H9 (cell line): Measurements from ENCODE around the gene VIPR2. TPM values are rescaled to one million over a fixed set of nuclear protein-coding genes. Genes with fewer than 3 reads are reported as not detected.

Experiments
- DNase-seq: peaks from one replicate; pipeline ENCODE4 v3.0.0-alpha.2; 2017
- H2AFZ ChIP-seq: one replicate; pipeline ENCODE4 v1.6.1; 2013; ENCODE audit warnings: mild to moderate bottlenecking, low read length, control low read depth, moderate library complexity
- H2AK5ac ChIP-seq: 2 replicates; pipeline ENCODE4 v1.6.1; 2013; ENCODE audit warnings: low read length, control low read depth, mixed read lengths; ENCODE audit not compliant: insufficient read length
- H2BK120ac ChIP-seq: one replicate; pipeline ENCODE4 v1.6.1; 2013; ENCODE audit warnings: low read depth, mild to moderate bottlenecking, low read length, control low read depth, inconsistent platforms; ENCODE audit not compliant: poor library complexity, severe bottlenecking
- H2BK12ac ChIP-seq: 2 replicates; pipeline ENCODE4 v1.6.1; 2013; ENCODE audit warnings: low read length, control low read depth, mixed read lengths, low read depth; ENCODE audit not compliant: insufficient read length
- H2BK15ac ChIP-seq: 2 replicates; pipeline ENCODE4 v1.6.1; 2013; ENCODE audit warnings: low read depth, low read length, control low read depth
- H2BK20ac ChIP-seq: one replicate; pipeline ENCODE4 v1.6.1; 2013; ENCODE audit warnings: low read depth, mild to moderate bottlenecking, low read length, control low read depth, inconsistent platforms; ENCODE audit not compliant: poor library complexity, severe bottlenecking
- H2BK5ac ChIP-seq: 2 replicates; pipeline ENCODE4 v1.6.1; 2013; ENCODE audit warnings: low read length, control low read depth, mixed read lengths; ENCODE audit not compliant: insufficient read length
- H3K14ac ChIP-seq: 2 replicates; pipeline ENCODE4 v1.6.1; 2013; ENCODE audit warnings: low read length, control low read depth; ENCODE audit not compliant: insufficient read depth
- H3K18ac ChIP-seq: 2 replicates; pipeline ENCODE4 v1.6.1; 2013; ENCODE audit warnings: low read depth, mild to moderate bottlenecking, mixed read lengths, low read length, control low read depth; ENCODE audit not compliant: insufficient read length
- H3K23ac ChIP-seq: 2 replicates; pipeline ENCODE4 v1.6.1; 2013; ENCODE audit warnings: low read length, control low read depth, mixed read lengths, low read depth; ENCODE audit not compliant: insufficient read length
- H3K23me2 ChIP-seq: 2 replicates; pipeline ENCODE4 v1.6.1; 2013; ENCODE audit warnings: low read depth, mild to moderate bottlenecking, mixed read lengths, low read length, control low read depth; ENCODE audit not compliant: insufficient read length, poor library complexity, severe bottlenecking
- H3K27ac ChIP-seq: 2 replicates; pipeline ENCODE4 v1.5.1; 2013; ENCODE audit warnings: low read length, control low read depth, mixed read lengths, low read depth; ENCODE audit not compliant: insufficient read length
- H3K27me3 ChIP-seq: 2 replicates; pipeline ENCODE4 v1.6.1; 2013; ENCODE audit warnings: low read length, control low read depth, inconsistent platforms; ENCODE audit not compliant: insufficient read depth
- H3K4ac ChIP-seq: 2 replicates; pipeline ENCODE4 v1.6.1; 2013; ENCODE audit warnings: low read depth, mild to moderate bottlenecking, control low read depth, inconsistent platforms, low read length, moderate library complexity
- H3K4me1 ChIP-seq: 2 replicates; pipeline ENCODE4 v1.6.1; 2013; ENCODE audit warnings: low read length, control low read depth, inconsistent platforms; ENCODE audit not compliant: insufficient read depth
- H3K4me2 ChIP-seq: 2 replicates; pipeline ENCODE4 v1.6.1; 2013; ENCODE audit warnings: low read length, control low read depth, mixed read lengths; ENCODE audit not compliant: insufficient read length, insufficient read depth
- H3K56ac ChIP-seq: 2 replicates; pipeline ENCODE4 v1.6.1; 2013; ENCODE audit warnings: low read depth, mild to moderate bottlenecking, mixed read lengths, low read length, control low read depth; ENCODE audit not compliant: insufficient read length
- H3K79me1 ChIP-seq: 2 replicates; pipeline ENCODE4 v1.6.1; 2013; ENCODE audit warnings: low read depth, mild to moderate bottlenecking, moderate library complexity, low read length, control low read depth, inconsistent platforms; ENCODE audit not compliant: insufficient read depth, poor library complexity, severe bottlenecking
- H3K79me2 ChIP-seq: 2 replicates; pipeline ENCODE4 v1.6.1; 2013; ENCODE audit warnings: low read length, control low read depth, inconsistent platforms; ENCODE audit not compliant: insufficient read depth
- H3K9ac ChIP-seq: 2 replicates; pipeline ENCODE4 v1.6.1; 2013; ENCODE audit warnings: low read length, control low read depth, mixed read lengths; ENCODE audit not compliant: insufficient read length; ENCODE audit errors: extremely low read depth
- H3K9me3 ChIP-seq: one replicate; pipeline ENCODE4 v1.6.1; 2013; ENCODE audit warnings: low read depth, low read length, inconsistent platforms; ENCODE audit not compliant: control insufficient read depth
- H3T11ph ChIP-seq: one replicate; pipeline ENCODE4 v1.6.1; 2013; ENCODE audit warnings: mild to moderate bottlenecking, low read length, control low read depth, inconsistent platforms
- H4K20me1 ChIP-seq: one replicate; pipeline ENCODE4 v1.6.1; 2013; ENCODE audit not compliant: control insufficient read depth, insufficient read length, insufficient read depth
- H4K5ac ChIP-seq: 2 replicates; pipeline ENCODE4 v1.6.1; 2013; ENCODE audit warnings: low read depth, mild to moderate bottlenecking, mixed read lengths, low read length, control low read depth; ENCODE audit not compliant: insufficient read length
- H4K8ac ChIP-seq: replicated peaks from 2 replicates; pipeline ENCODE4 v1.6.1; 2013; ENCODE audit warnings: low read length, control low read depth, mixed read lengths, low read depth; ENCODE audit not compliant: insufficient read length
- H4K91ac ChIP-seq: 2 replicates; pipeline ENCODE4 v1.6.1; 2013; ENCODE audit warnings: low read depth, mild to moderate bottlenecking, moderate library complexity, mixed read lengths, low read length, control low read depth; ENCODE audit not compliant: insufficient read length
- H3K27ac Mint-ChIP-seq, 3 experiments: 2 replicates in 2 of 3; 3 replicates in 1 of 3; pipeline ENCODE4 v1.8.0; 2020 to 2021; ENCODE audit warnings: mixed read lengths in 3 of 3, mild to moderate bottlenecking in 1 of 3, moderate library complexity in 1 of 3
- H3K27me3 Mint-ChIP-seq: 2 replicates; pipeline ENCODE4 v1.8.0; 2021; ENCODE audit warnings: low read depth, mild to moderate bottlenecking, moderate library complexity, mixed read lengths
- H3K36me3 Mint-ChIP-seq, 3 experiments: 2 replicates in 2 of 3; 3 replicates in 1 of 3; pipeline ENCODE4 v1.8.0; 2020 to 2021; ENCODE audit warnings: low read depth in 3 of 3, mixed read lengths in 3 of 3; ENCODE audit not compliant: insufficient read depth in 1 of 3
- H3K4me1 Mint-ChIP-seq, 2 experiments: 2 replicates each; pipeline ENCODE4 v1.8.0; 2020; ENCODE audit warnings: mixed read lengths in 2 of 2
- H3K4me3 Mint-ChIP-seq, 2 experiments: 2 replicates in 1 of 2; 3 replicates in 1 of 2; pipeline ENCODE4 v1.8.0; 2020 to 2021; ENCODE audit warnings: mild to moderate bottlenecking in 2 of 2, mixed read lengths in 2 of 2, moderate library complexity in 1 of 2
- H3K9me3 Mint-ChIP-seq, 2 experiments: 2 replicates in 1 of 2; 3 replicates in 1 of 2; pipeline ENCODE4 v1.8.0; 2020; ENCODE audit warnings: mild to moderate bottlenecking in 2 of 2, mixed read lengths in 2 of 2, moderate library complexity in 1 of 2
- CTCF ChIP-seq: fragments of 200-600 bp; sonication (generic); conservative IDR thresholded peaks from 3 replicates; pipeline ENCODE4 v1.8.0; 2021; ENCODE audit warnings: antibody characterized with exemption, mild to moderate bottlenecking
- WGBS: extraction: QIAGEN DNeasy Blood & Tissue Kit; methylation state at CpG from one replicate; pipeline ENCODE4 v1.1.7; 2013; ENCODE audit warnings: missing lambda C conversion rate, low lambda C conversion rate, mixed read lengths; ENCODE audit not compliant: insufficient read length; ENCODE audit errors: extremely low coverage; 5-methylcytosine and 5-hydroxymethylcytosine counted together
- total RNA-seq: library from RNA; stranded (reverse); gene quantifications from 2 replicates; pipeline ENCODE4 v1.2.1, GENCODE V29; 2021

The VIPR2 gene
- total RNA-seq, 1 experiment from 2014 or later, result 1.6 TPM

- H3T11ph ChIP-seq, result no peak overlapping the region
- no peak overlapping the region for H2BK15ac ChIP-seq
- H2AFZ ChIP-seq, result no peak overlapping the region
- H3K14ac ChIP-seq, result no peak overlapping the region
- no peak overlapping the region for H3K4ac ChIP-seq
- H3K27me3 ChIP-seq, result no peaks in the 10 kb centered on the region
- no peak overlapping the region for H3K56ac ChIP-seq
- H3K4me3 Mint-ChIP-seq, result no peak overlapping the region
- no peaks in the 10 kb centered on the region for H3K23me2 ChIP-seq
- no peak overlapping the region for H2BK20ac ChIP-seq
- no peak overlapping the region for H3K4me2 ChIP-seq
- H4K91ac ChIP-seq, result no peak overlapping the region
- H3K18ac ChIP-seq, result no peak overlapping the region
- no peak overlapping the region for H2AK5ac ChIP-seq
- H3K79me2 ChIP-seq, result no peaks in the 10 kb centered on the region
- H2BK120ac ChIP-seq, result no peak overlapping the region
- peaks cover 28% of the 10 kb centered on the region in 2 experiments for H3K4me1 Mint-ChIP-seq
- peaks cover 0 to 12% (median 0%) of the 10 kb centered on the region in 3 experiments; a peak in 2 of 7 replicates for H3K36me3 Mint-ChIP-seq
- H3K23ac ChIP-seq, result no peak overlapping the region
- H3K27ac ChIP-seq, result no peak overlapping the region
- 0 out of 2 replicates have a peak, but pooled peaks cover under 1% of the 10 kb centered on the region for H3K4me1 ChIP-seq
- H4K8ac ChIP-seq, result no peak overlapping the region
- H3K9me3 ChIP-seq, result no peaks in the 10 kb centered on the region
- H3K9ac ChIP-seq, result no peak overlapping the region
- no peaks in the 10 kb centered on the region for H4K20me1 ChIP-seq
- H3K27me3 Mint-ChIP-seq, result peaks cover 4% of the 10 kb centered on the region
- no peak overlapping the region for H4K5ac ChIP-seq
- TF ChIP-seq CTCF, result no peak
- H3K79me1 ChIP-seq, result no peaks in the 10 kb centered on the region
- H3K9me3 Mint-ChIP-seq, result peaks cover 9 to 12% of the 10 kb centered on the region in 2 experiments; a peak in 4 of 5 replicates
- no peak overlapping the region for H2BK5ac ChIP-seq
- no peak for DNase-seq
- H2BK12ac ChIP-seq, result no peak overlapping the region
- no CpG with 5 or more reads among the region's 24 CpGs for whole genome bisulfite sequencing
- H3K27ac Mint-ChIP-seq, result peak overlapping the region in 2 of 3 experiments; percentile 7 to 85; a peak in 1 of 7 replicates
Observed at GRCh38 chr7:159015454-159016410, 128.9 kb downstream of the VIPR2 start.
